Neural cell (in vitro differentiated cells): ENCODE data around the gene DDX27. TPM values are rescaled to one million over a fixed set of nuclear protein-coding genes. Genes with fewer than 3 reads are reported as not detected.

Source experiments
- H2AFZ ChIP-seq: fragments of 200-600, 300-800 bp; sonication (generic), shearing (Covaris generic); 2 replicates; pipeline ENCODE4 v1.6.0; 2014; ENCODE audit warnings: low read depth, mild to moderate bottlenecking, antibody characterized with exemption, low read length, moderate library complexity
- H3F3A ChIP-seq: fragments of 200-600 bp; shearing (Covaris generic); 2 replicates; pipeline ENCODE4 v1.6.1; 2016; ENCODE audit warnings: mild to moderate bottlenecking, moderate library complexity, mixed read lengths, antibody characterized with exemption, low read length; ENCODE audit not compliant: insufficient read depth, poor library complexity, severe bottlenecking
- H3K27ac ChIP-seq: fragments of 200-600, 300-800 bp; sonication (generic), shearing (Covaris generic); 2 replicates; pipeline ENCODE4 v1.5.1; 2014; ENCODE audit warnings: mild to moderate bottlenecking, low read length, moderate library complexity
- H3K27me3 ChIP-seq: fragments of 300-800, 200-600 bp; sonication (generic), shearing (Covaris generic); 2 replicates; pipeline ENCODE4 v1.6.0; 2014; ENCODE audit warnings: mild to moderate bottlenecking, low read depth, low read length, moderate library complexity; ENCODE audit not compliant: insufficient read depth
- H3K36me3 ChIP-seq: fragments of 300-800, 200-600 bp; sonication (generic), shearing (Covaris generic); 2 replicates; pipeline ENCODE4 v1.5.1; 2014; ENCODE audit warnings: mild to moderate bottlenecking, antibody characterized with exemption, low read length, moderate library complexity; ENCODE audit not compliant: insufficient read depth
- H3K4me2 ChIP-seq: fragments of 300-800, 200-600 bp; sonication (generic), shearing (Covaris generic); 2 replicates; pipeline ENCODE4 v1.6.0; 2014; ENCODE audit warnings: mild to moderate bottlenecking, low read length
- H3K4me3 ChIP-seq: fragments of 300-800, 200-600 bp; sonication (generic), shearing (Covaris generic); 2 replicates; pipeline ENCODE4 v1.5.1; 2014; ENCODE audit warnings: mild to moderate bottlenecking, low read length, moderate library complexity
- H3K79me2 ChIP-seq: fragments of 200-600 bp; shearing (Covaris generic); replicated peaks from 2 replicates; pipeline ENCODE4 v1.6.0; 2014; ENCODE audit warnings: mild to moderate bottlenecking, low read length, moderate library complexity; ENCODE audit not compliant: insufficient read depth
- H3K9ac ChIP-seq: fragments of 300-800, 200-600 bp; sonication (generic), shearing (Covaris generic); 2 replicates; pipeline ENCODE4 v1.6.1; 2016; ENCODE audit warnings: mild to moderate bottlenecking, low read length, mixed read lengths
- H3K9me2 ChIP-seq: fragments of 200-600 bp; shearing (Covaris generic); 2 replicates; pipeline ENCODE4 v1.6.1; 2016; ENCODE audit warnings: mild to moderate bottlenecking, low read length, mixed read lengths; ENCODE audit not compliant: insufficient read depth
- H3K9me3 ChIP-seq: fragments of 200-600, 300-800 bp; sonication (generic), shearing (Covaris generic); 2 replicates; pipeline ENCODE4 v1.6.1; 2016; ENCODE audit warnings: mild to moderate bottlenecking, mixed run types, low read length, moderate library complexity, mixed read lengths
- H4K20me1 ChIP-seq: fragments of 200-600 bp; shearing (Covaris generic); 2 replicates; pipeline ENCODE4 v1.6.1; 2016; ENCODE audit warnings: mild to moderate bottlenecking, mixed run types; ENCODE audit not compliant: insufficient read depth
- CTCF ChIP-seq: fragments of 450-650 bp; IDR thresholded peaks from 2 replicates; pipeline ENCODE4 v1.5.1; 2014; ENCODE audit warnings: antibody characterized with exemption, mild to moderate bottlenecking, moderate library complexity; ENCODE audit not compliant: poor library complexity, severe bottlenecking
- EP300 ChIP-seq: fragments of 450-650 bp; conservative IDR thresholded peaks from 2 replicates; pipeline ENCODE4 v1.6.1; 2014; ENCODE audit warnings: antibody characterized with exemption, mild to moderate bottlenecking, moderate library complexity; ENCODE audit not compliant: poor library complexity, severe bottlenecking
- EZH2 ChIP-seq: fragments of 200-600, 300-800 bp; shearing (Covaris generic), sonication (generic); IDR thresholded peaks from 2 replicates; pipeline ENCODE4 v1.6.1; 2014; ENCODE audit warnings: antibody characterized with exemption, low read length, borderline replicate concordance, mild to moderate bottlenecking; ENCODE audit not compliant: insufficient read depth, poor library complexity, severe bottlenecking
- MXI1 ChIP-seq: fragments of 450-650 bp; conservative IDR thresholded peaks from 2 replicates; pipeline ENCODE4 v1.6.1; 2014; ENCODE audit warnings: antibody characterized with exemption, mild to moderate bottlenecking; ENCODE audit not compliant: poor library complexity, severe bottlenecking
- POLR2AphosphoS5 ChIP-seq: IDR thresholded peaks from 2 replicates; pipeline ENCODE4 v1.6.1; 2012
- RAD21 ChIP-seq: fragments of 450-650 bp; conservative IDR thresholded peaks from 2 replicates; pipeline ENCODE4 v1.6.1; 2014; ENCODE audit warnings: antibody characterized with exemption, mild to moderate bottlenecking, moderate library complexity
- REST ChIP-seq: IDR thresholded peaks from 2 replicates; pipeline ENCODE4 v1.6.1; 2012; ENCODE audit warnings: borderline replicate concordance
- SMC3 ChIP-seq: fragments of 450-650 bp; conservative IDR thresholded peaks from 2 replicates; pipeline ENCODE4 v1.6.1; 2014; ENCODE audit warnings: antibody characterized with exemption, mild to moderate bottlenecking, moderate library complexity; ENCODE audit not compliant: poor library complexity
- TAF1 ChIP-seq: IDR thresholded peaks from 2 replicates; pipeline ENCODE4 v1.6.1; 2012; ENCODE audit warnings: low read depth
- polyA plus RNA-seq: library from polyadenylated mRNA; depleted of rRNA; stranded (reverse); fragments of >200 nt; gene quantifications from 2 replicates; pipeline ENCODE4 v1.2.3, GENCODE V29; 2014

DDX27 gene
- polyA plus RNA-seq, 1 donor from 2014 or later: 35.4 TPM

GRCh38 chr20:49281059-49281912 lies 62.1 kb downstream of the DDX27 start:
- peak overlapping the region; percentile 100 for H3K4me2 ChIP-seq
- H3K79me2 ChIP-seq: peaks cover 82% of the 10 kb centered on the region
- H3K9me2 ChIP-seq: no peaks in the 10 kb centered on the region
- H3K9me3 ChIP-seq: no peaks in the 10 kb centered on the region
- H4K20me1 ChIP-seq: peaks cover 20% of the 10 kb centered on the region
- H3K36me3 ChIP-seq: peaks cover 34% of the 10 kb centered on the region
- no peak overlapping the region for H3K9ac ChIP-seq
- H3K27ac ChIP-seq: no peak overlapping the region
- H3K4me3 ChIP-seq: peak overlapping the region; percentile 77
- TF ChIP-seq EP300 (no peak), MXI1 (no peak), TAF1 (no peak), POLR2AphosphoS5 (no peak), EZH2 (no peak), CTCF (no peak)
- no peaks in the 10 kb centered on the region for H3K27me3 ChIP-seq
- no peaks in the 10 kb centered on the region for H3F3A ChIP-seq
- no peak overlapping the region for H2AFZ ChIP-seq

- H3F3A ChIP-seq: no peaks in the 10 kb centered on the region
- H3K9me2 ChIP-seq: no peaks in the 10 kb centered on the region
- H3K4me2 ChIP-seq: peak overlapping the region; percentile 100
- peaks cover 38% of the 10 kb centered on the region for H3K36me3 ChIP-seq
- H3K9me3 ChIP-seq: no peaks in the 10 kb centered on the region
- peak overlapping the region; percentile 77 for H3K4me3 ChIP-seq
- H2AFZ ChIP-seq: no peak overlapping the region
- TF ChIP-seq EZH2 (no peak), CTCF (no peak), POLR2AphosphoS5 (no peak), EP300 (no peak), TAF1 (no peak), MXI1 (no peak), REST (no peak), RAD21 (no peak), SMC3 (no peak)
- peaks cover 77% of the 10 kb centered on the region for H3K79me2 ChIP-seq
- peaks cover 20% of the 10 kb centered on the region for H4K20me1 ChIP-seq
- H3K9ac ChIP-seq: no peak overlapping the region
- H3K27me3 ChIP-seq: no peaks in the 10 kb centered on the region
- H3K27ac ChIP-seq: no peak overlapping the region
These were observed 62.8 kb downstream of the DDX27 start for GRCh38 chr20:49281913-49282467.
